Heart right ventricle (tissue), 16 donors: ENCODE measurements around the gene C14orf132. TPM values are rescaled to one million over a fixed set of nuclear protein-coding genes. Genes with fewer than 3 reads are reported as not detected.

Experiments used
- ATAC-seq, 8 donors: fragments of 200-7000 bp; cut with Tn5 transposase; one replicate each; pipeline ENCODE4 v1.9.1; 2020; ENCODE audit warnings: mild to moderate bottlenecking in 8 of 8, moderate library complexity in 8 of 8, moderate number of reproducible peaks in 1 of 8
- DNase-seq, 2 donors: peaks; one replicate each; pipeline ENCODE4 v3.0.0-alpha.2; 2020
- H3K27ac ChIP-seq, 10 donors: fragments of 200-600 bp; sonication (generic) in 2 of 10; one replicate each; pipeline versions ENCODE4 v1.5.0 to v1.8.0; 2020 to 2022; ENCODE audit warnings: mild to moderate bottlenecking in 3 of 10
- H3K27me3 ChIP-seq, 7 donors: fragments of 200-600 bp; one replicate each; pipeline ENCODE4 v1.8.0; 2021 to 2022; ENCODE audit warnings: mild to moderate bottlenecking in 2 of 7
- H3K36me3 ChIP-seq, 9 donors: fragments of 200-600 bp; sonication (generic) in 1 of 9; one replicate each; pipeline versions ENCODE4 v1.5.0 to v1.8.0; 2020 to 2022; ENCODE audit warnings: mild to moderate bottlenecking in 2 of 9
- H3K4me1 ChIP-seq, 9 donors: fragments of 200-600 bp; sonication (generic) in 1 of 9; one replicate each; pipeline versions ENCODE4 v1.5.0 to v1.8.0; 2020 to 2022; ENCODE audit warnings: mild to moderate bottlenecking in 4 of 9
- H3K4me3 ChIP-seq, 10 donors: fragments of 200-600 bp; sonication (generic) in 2 of 10; one replicate each; pipeline versions ENCODE4 v1.5.0 to v1.8.0; 2020 to 2022; ENCODE audit warnings: mild to moderate bottlenecking in 7 of 10, moderate library complexity in 2 of 10
- H3K9me3 ChIP-seq, 11 donors: fragments of 200-600 bp in 10 of 11; sonication (generic) in 2 of 11; one replicate each; pipeline versions ENCODE4 v1.5.0 to v1.8.0; 2013 to 2022; ENCODE audit warnings: mild to moderate bottlenecking in 2 of 11, control low read depth in 1 of 11, moderate library complexity in 1 of 11
- CTCF ChIP-seq, 9 donors: fragments of 200-600 bp; sonication (generic) in 2 of 9; IDR thresholded peaks; one replicate each; pipeline versions ENCODE4 v1.5.0 to v1.8.0; 2021 to 2022; ENCODE audit warnings: antibody characterized with exemption in 9 of 9, mild to moderate bottlenecking in 5 of 9, moderate library complexity in 1 of 9
- WGBS, 2 donors: extraction: QIAGEN DNeasy Blood & Tissue Kit; methylation state at CpG; one replicate each; pipeline ENCODE4 v1.1.7; 2013; ENCODE audit warnings: inconsistent platforms in 1 of 2; 5-methylcytosine and 5-hydroxymethylcytosine counted together
- intact Hi-C, 10 donors: fragments of 100-400 bp; cut with DNase I; formaldehyde crosslinking; loops; one replicate each; pipeline versions ENCODE4 v1.11.1 to v1.14.2; 2022
- polyA plus RNA-seq, 2 donors: library from polyadenylated mRNA; stranded (reverse); fragments of 200-250 nt; gene quantifications; one replicate each; pipeline ENCODE4 v1.2.3, GENCODE V29; 2013
- total RNA-seq, 10 donors: library from RNA; stranded (reverse); fragmentation: NEBNext Ultra II Directional in 3 of 10; extraction: Animal tissue kit (Norgen Biotek cat#: 25700) in 3 of 10; gene quantifications; one replicate each; pipeline versions ENCODE4 v1.2.1 to v1.2.4, GENCODE V29; 2021 to 2023
- donor health status: Arrhythmogenic right ventricular cardiomyopathy.
- donor health status: ischemic (EF 13 %, LVEDD 7.1; RV severe dilation, severe dysfunction).
- donor health status: healthy with polysubstance abuse.
- donor health status: DM: no; HTN: yes; CAD: no.
- donor health status: DM: no; HTN: no; CAD: no.
- donor health status: ischemic (EF 25% LVEDD 6.9; RV normal size, moderate dysfunction).
- donor health status: ischemic (EF 25% LVEDD 5.7; RV mildly dilated, moderate dysfunction).
- donor health status: healthy.
- donor health status: DM: yes; HTN: yes; CAD: no.
- donor health status: Ischemic cardiomyopathy.
- donor health status: ischemic (EF 35%, LVEDD 5.7; RV mildly dilated, moderate dysfunction).
- donor health status: nonischemic (EF 11% LVEDD 7.7; RV severe dilation, severe dysfunction).
- donor health status: DM: yes; HTN: yes; CAD: no.
- donor health status: PGD.
- donor health status: ischemic (EF 29% LVEDD 5.4; RV normal size, mild dysfunction).
- donor health status: nonischemic (EF 23%, LVEDD 6.1; RV moderate dilation, normal function).

C14orf132 gene
- total and polyA plus RNA-seq, 12 donors: 0.80 to 16.2 (median 2.5) TPM

GRCh38 chr14:96035456-96035855, 3.7 kb upstream of the C14orf132 start:
- intact Hi-C loops: no loop called here
- ATAC-seq (no peak), DNase-seq (no peak)
- Histone ChIP-seq H3K36me3 (no peaks in the 10 kb centered on the region), H3K4me3 (no peak overlapping the region), H3K4me1 (peaks cover 3 to 27% (median 17%) of the 10 kb centered on the region in 9 donors), H3K27ac (no peak overlapping the region), H3K27me3 (peaks cover 0 to 39% (median 23%) of the 10 kb centered on the region in 7 donors), H3K9me3 (no peaks in the 10 kb centered on the region)
- TF ChIP-seq CTCF (IDR thresholded peaks at IDR 0.05): no peak
- WGBS, 2 donors: 63 to 64% methylated on average over 2 of the region's 2 CpGs

GRCh38 chr14:96037891-96038557, 1.1 kb upstream of the C14orf132 start:
- Histone ChIP-seq H3K4me3 (peak overlapping the region in 1 of 10 donors; percentile 75), H3K36me3 (no peaks in the 10 kb centered on the region), H3K9me3 (no peaks in the 10 kb centered on the region), H3K4me1 (peaks cover 3 to 34% (median 17%) of the 10 kb centered on the region in 9 donors), H3K27me3 (peaks cover 0 to 64% (median 24%) of the 10 kb centered on the region in 7 donors), H3K27ac (no peak overlapping the region)
- intact Hi-C loops: no loop called here
- no peak for TF ChIP-seq CTCF (IDR thresholded peaks at IDR 0.05)
- ATAC-seq (peak in 7 of 8 donors; percentile 27 to 79 (median 60)), DNase-seq (peak in 1 of 2 donors; percentile 27)
- 17 to 30% methylated on average over 7 of the region's 7 CpGs for WGBS, 2 donors

- Histone ChIP-seq H3K4me3 (peak overlapping the region in 9 of 10 donors; percentile 48 to 80 (median 75)), H3K9me3 (no peaks in the 10 kb centered on the region), H3K27me3 (peaks cover 0 to 68% (median 24%) of the 10 kb centered on the region in 7 donors), H3K27ac (peak overlapping the region in 3 of 10 donors; percentile 68 to 75 (median 74)), H3K36me3 (no peaks in the 10 kb centered on the region), H3K4me1 (peaks cover 3 to 34% (median 17%) of the 10 kb centered on the region in 9 donors)
- intact Hi-C loops: no loop called here
- DNase-seq (no peak), ATAC-seq (peak in 4 of 8 donors; percentile 5 to 42 (median 18))
- no peak for TF ChIP-seq CTCF (IDR thresholded peaks at IDR 0.05)
- WGBS, 2 donors: 30% methylated on average over 10 of the region's 10 CpGs
These were observed 623 bp upstream of the C14orf132 start for GRCh38 chr14:96038558-96038919.

GRCh38 chr14:96039633-96040311, 610 bp downstream of the C14orf132 start:
- intact Hi-C loops: loop anchor here in 1 of 10 donors (5.0 kb wide), 1 partner anchor 53 kb away; no protein-coding TSS in a partner anchor
- Histone ChIP-seq H3K4me3 (peak overlapping the region; percentile 48 to 80 (median 74)), H3K27ac (peak overlapping the region in 6 of 10 donors; percentile 27 to 75 (median 70)), H3K27me3 (peaks cover 0 to 70% (median 25%) of the 10 kb centered on the region in 7 donors), H3K4me1 (peaks cover 3 to 34% (median 17%) of the 10 kb centered on the region in 9 donors), H3K36me3 (no peaks in the 10 kb centered on the region), H3K9me3 (no peaks in the 10 kb centered on the region)
- peak in 1 of 9 donors; percentile 9 for TF ChIP-seq CTCF (IDR thresholded peaks at IDR 0.05)
- 0 to 1% methylated on average over 44 to 56 of the region's 56 CpGs for WGBS, 2 donors
- ATAC-seq: peak; percentile 6 to 62 (median 27)
- peak in 1 of 2 donors; percentile 21 for DNase-seq
